PC-3 (cell line): ENCODE measurements around the gene P3R3URF. TPM values are rescaled to one million over a fixed set of nuclear protein-coding genes. Genes with fewer than 3 reads are reported as not detected.

ENCODE experiments used
- ATAC-seq: fragments of 200-7000 bp; cut with Tn5 transposase; 2 replicates; pipeline ENCODE4 v1.9.1; 2020; ENCODE audit warnings: mild to moderate bottlenecking, moderate library complexity
- BruUV-seq: library from RNA; stranded (reverse); fragments of 400-500 nt; replicated peaks from 2 replicates; lab custom pipeline; 2021; lab: Mats Ljungman, UMichigan
- CTCF ChIA-PET: fragments of 300-600 bp; sonication (Branson Sonifier 250); formaldehyde crosslinking; loops from one replicate; lab custom pipeline; 2022; ENCODE audit warnings: antibody characterized with exemption; lab: Charles Lee
- POLR2A ChIA-PET: fragments of 300-600 bp; sonication (Branson Sonifier 250); formaldehyde crosslinking; loops from one replicate; lab custom pipeline; 2022; ENCODE audit warnings: antibody characterized with exemption; ENCODE audit not compliant: unreplicated experiment; lab: Charles Lee
- DNase-seq: peaks from one replicate; pipeline ENCODE4 v3.0.0-alpha.2; 2015
- H2AFZ ChIP-seq: fragments of 300-600 bp; sonication (generic); 2 replicates; pipeline ENCODE4 v1.6.0; 2016; ENCODE audit warnings: antibody characterized with exemption, low read length
- H3F3A ChIP-seq: fragments of 300-600 bp; sonication (generic); one replicate; pipeline ENCODE4 v1.6.0; 2017; ENCODE audit warnings: antibody characterized with exemption, low read length, control low read depth, mild to moderate bottlenecking; ENCODE audit not compliant: unreplicated experiment
- H3K27ac ChIP-seq: fragments of 300-600 bp; sonication (generic); 2 replicates; pipeline ENCODE4 v1.5.1; 2016; ENCODE audit warnings: mild to moderate bottlenecking, low read length
- H3K27me3 ChIP-seq: fragments of 300-600 bp; sonication (generic); 2 replicates; pipeline ENCODE4 v1.6.1; 2016; ENCODE audit warnings: low read length, mixed read lengths
- H3K36me3 ChIP-seq: fragments of 300-600 bp; sonication (generic); 2 replicates; pipeline ENCODE4 v1.6.1; 2016; ENCODE audit warnings: low read depth, mixed run types, low read length, mixed read lengths
- H3K4me1 ChIP-seq: fragments of 300-600 bp; sonication (generic); 2 replicates; pipeline ENCODE4 v1.5.1; 2016; ENCODE audit warnings: low read length; ENCODE audit not compliant: insufficient read depth
- H3K4me2 ChIP-seq: fragments of 300-600 bp; sonication (generic); 2 replicates; pipeline ENCODE4 v1.6.0; 2016; ENCODE audit warnings: low read length
- H3K4me3 ChIP-seq: fragments of 300-600 bp; sonication (generic); 2 replicates; pipeline ENCODE4 v1.5.1; 2016; ENCODE audit warnings: mild to moderate bottlenecking, low read length, mixed read lengths
- H3K79me2 ChIP-seq: fragments of 300-600 bp; sonication (generic); 2 replicates; pipeline ENCODE4 v1.6.1; 2017; ENCODE audit warnings: low read length, mixed read lengths
- H3K9ac ChIP-seq: fragments of 300-600 bp; sonication (generic); 2 replicates; pipeline ENCODE4 v1.6.0; 2016; ENCODE audit warnings: mild to moderate bottlenecking, low read length
- H3K9me2 ChIP-seq: fragments of 300-600 bp; sonication (generic); replicated peaks from 2 replicates; pipeline ENCODE4 v1.6.1; 2016; ENCODE audit warnings: mixed run types, low read length, mixed read lengths
- H3K9me3 ChIP-seq: fragments of 300-600 bp; sonication (generic); 2 replicates; pipeline ENCODE4 v1.6.1; 2016; ENCODE audit warnings: low read length, mixed read lengths
- H4K20me1 ChIP-seq: fragments of 300-600 bp; sonication (generic); 2 replicates; pipeline ENCODE4 v1.6.1; 2016; ENCODE audit warnings: low read length, mixed read lengths
- CTCF ChIP-seq: fragments of 300-600 bp; sonication (generic); conservative IDR thresholded peaks from 2 replicates; pipeline ENCODE4 v1.5.1; 2017; ENCODE audit warnings: antibody characterized with exemption, low read depth, mild to moderate bottlenecking, low read length
- EZH2 ChIP-seq: fragments of 300-600 bp; sonication (generic); IDR thresholded peaks from one replicate; pipeline ENCODE4 v1.6.1; 2017; ENCODE audit warnings: antibody characterized with exemption, mild to moderate bottlenecking, low read length; ENCODE audit not compliant: unreplicated experiment
- EZH2phosphoT487 ChIP-seq: fragments of 300-600 bp; sonication (generic); IDR thresholded peaks from 2 replicates; pipeline ENCODE4 v1.6.1; 2018; ENCODE audit warnings: mild to moderate bottlenecking, antibody characterized with exemption, low read length, borderline replicate concordance
- intact Hi-C: fragments of 100-400 bp; cut with micrococcal nuclease; formaldehyde crosslinking; loops from 2 replicates; pipeline ENCODE4 v1.9.0; 2023
- total RNA-seq: library from RNA; depleted of rRNA; stranded (reverse); fragments of >200 nt; gene quantifications from 2 replicates; pipeline ENCODE4 v1.2.3, GENCODE V29; 2014

The P3R3URF gene
- total RNA-seq, 1 experiment from 2014 or later = not detected

GRCh38 chr1:46153732-46154131 is 22.6 kb downstream of the P3R3URF start:
- no peak overlapping the region for H3K4me3 ChIP-seq
- no peak overlapping the region for H3K9ac ChIP-seq
- no peaks in the 10 kb centered on the region for H3K36me3 ChIP-seq
- DNase-seq (no peak), ATAC-seq (no peak)
- no peaks in the 10 kb centered on the region for H4K20me1 ChIP-seq
- H3K27me3 ChIP-seq = no peaks in the 10 kb centered on the region
- no peak overlapping the region for H2AFZ ChIP-seq
- H3F3A ChIP-seq = no peaks in the 10 kb centered on the region
- intact Hi-C loops = no loop called here
- no peak overlapping the region for H3K27ac ChIP-seq
- ChIA-PET POLR2A (no interaction called here), CTCF (no interaction called here)
- no peaks in the 10 kb centered on the region for H3K79me2 ChIP-seq
- H3K4me2 ChIP-seq = no peak overlapping the region
- no peaks in the 10 kb centered on the region for H3K9me2 ChIP-seq
- no peaks in the 10 kb centered on the region for H3K9me3 ChIP-seq
- H3K4me1 ChIP-seq = no peaks in the 10 kb centered on the region
- TF ChIP-seq CTCF (no peak), EZH2 (no peak), EZH2phosphoT487 (no peak)
- BruUV-seq = no TSS peak

- Histone ChIP-seq H3K79me2 (no peaks in the 10 kb centered on the region), H3K4me2 (no peak overlapping the region), H3K9ac (no peak overlapping the region), H3K9me2 (no peaks in the 10 kb centered on the region), H3K4me1 (no peaks in the 10 kb centered on the region), H4K20me1 (no peaks in the 10 kb centered on the region), H3K36me3 (no peaks in the 10 kb centered on the region), H2AFZ (no peak overlapping the region), H3K27ac (no peak overlapping the region), H3K4me3 (no peak overlapping the region), H3F3A (no peaks in the 10 kb centered on the region), H3K9me3 (no peaks in the 10 kb centered on the region), H3K27me3 (no peaks in the 10 kb centered on the region)
- DNase-seq (no peak), ATAC-seq (no peak)
- ChIA-PET POLR2A (no interaction called here), CTCF (no interaction called here)
- TF ChIP-seq CTCF = no peak
- TF ChIP-seq EZH2phosphoT487 = no peak
- intact Hi-C loops = no loop called here
- no TSS peak for BruUV-seq
These were observed 23.1 kb downstream of the P3R3URF start for GRCh38 chr1:46153228-46153627.

- Histone ChIP-seq H3K4me1 (no peaks in the 10 kb centered on the region), H2AFZ (no peak overlapping the region), H3K4me2 (no peak overlapping the region), H3K36me3 (no peaks in the 10 kb centered on the region), H4K20me1 (no peaks in the 10 kb centered on the region), H3K9me3 (no peaks in the 10 kb centered on the region), H3K27me3 (no peaks in the 10 kb centered on the region), H3K4me3 (no peak overlapping the region), H3K27ac (no peak overlapping the region), H3K9me2 (no peaks in the 10 kb centered on the region), H3K9ac (no peak overlapping the region), H3K79me2 (no peaks in the 10 kb centered on the region), H3F3A (no peaks in the 10 kb centered on the region)
- TF ChIP-seq CTCF (no peak), EZH2phosphoT487 (no peak), EZH2 (no peak)
- no TSS peak for BruUV-seq
- no peak for DNase-seq
- ChIA-PET CTCF (no interaction called here), POLR2A (interaction anchor here (0.7 kb wide), 1 partner anchor 95 kb away, joined by 4 read pairs; no protein-coding TSS in a partner anchor)
- intact Hi-C loops = no loop called here
- ATAC-seq = no peak
These were observed 24.3 kb downstream of the P3R3URF start for GRCh38 chr1:46152016-46152415.
